ENCODE data around the gene DDRGK1. TPM values are rescaled to one million over a fixed set of nuclear protein-coding genes. Genes with fewer than 3 reads are reported as not detected.

DDRGK1 gene
- total and polyA plus RNA-seq, 2 of the 8 experiments (the other 6 are each of a cell fraction or from before 2014, with no cell fraction given), result 29.4 to 42.0 TPM

- TF ChIP-seq CHD7 (IDR thresholded peaks at IDR 0.05; ENCODE audit: insufficient replicate concordance, low read length) (no peak), NANOG (IDR thresholded peaks at IDR 0.05; ENCODE audit: insufficient read depth, low read depth, low read length, poor library complexity, severe bottlenecking) (no peak)
These were observed 26.6 kb downstream of the DDRGK1 start (continued) for GRCh38 chr20:3177746-3178485.
